ENCODE data around the gene ACY1.

ACY1 gene

GRCh38 chr3:51966016-51966415 lies 17.3 kb upstream of the ACY1 start:
- DNase-seq: no peak

GRCh38 chr3:51966486-51966885 lies 16.8 kb upstream of the ACY1 start:
- DNase-seq: no peak

- DNase-seq: no peak
These were observed 16.4 kb upstream of the ACY1 start for GRCh38 chr3:51966922-51967383.

DNA sequence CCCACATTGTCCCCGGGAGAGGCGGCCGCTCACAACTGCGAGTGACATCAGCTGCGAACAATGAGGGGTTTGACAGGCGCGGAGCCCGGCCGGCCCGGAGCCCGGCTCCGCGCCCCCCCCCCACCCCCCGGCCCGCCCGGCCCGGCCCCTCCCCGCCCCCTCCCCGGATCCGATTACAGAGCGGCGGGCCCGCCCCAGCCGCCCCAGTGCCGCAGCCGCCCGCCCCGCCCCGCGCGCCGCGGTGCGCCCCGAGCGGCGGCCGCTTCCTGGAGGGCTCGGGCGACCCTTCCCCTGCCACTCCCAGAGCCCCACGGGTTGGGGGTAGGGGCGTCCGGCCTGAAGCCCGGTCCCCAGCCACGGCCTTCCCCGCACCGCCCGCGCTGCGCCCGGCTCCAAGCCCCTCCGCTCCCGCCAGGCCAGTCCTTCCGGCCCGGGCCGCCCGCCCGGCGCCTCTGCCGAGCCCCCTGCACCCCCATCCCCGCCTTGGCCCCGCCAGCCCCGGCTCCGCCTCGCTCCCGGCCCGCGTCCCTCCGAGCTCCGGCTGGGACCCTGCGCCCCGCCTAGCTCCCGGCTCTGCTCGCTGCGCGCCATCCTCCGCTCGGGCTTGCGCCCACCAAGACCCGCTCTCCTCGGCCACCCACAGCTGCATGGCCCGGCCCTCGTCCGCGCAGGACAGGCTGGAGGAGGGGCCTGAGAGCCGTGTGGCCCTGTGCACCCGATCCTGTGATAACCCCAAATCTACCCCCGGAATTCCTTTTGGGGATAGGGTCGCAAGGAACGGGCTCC lies 15.8 kb upstream of the ACY1 start, which contains the start of gene PCBP4:
Gene PCBP4, minus strand, starts transcription at position 71 of the 786 bp plus-strand sequence. CDS start 6,214 bp downstream, outside the sequence.
- DNase-seq: peak; percentile 55

- peak; percentile 57 for DNase-seq
These were observed 15.1 kb upstream of the ACY1 start for GRCh38 chr3:51968170-51968775.

DNA sequence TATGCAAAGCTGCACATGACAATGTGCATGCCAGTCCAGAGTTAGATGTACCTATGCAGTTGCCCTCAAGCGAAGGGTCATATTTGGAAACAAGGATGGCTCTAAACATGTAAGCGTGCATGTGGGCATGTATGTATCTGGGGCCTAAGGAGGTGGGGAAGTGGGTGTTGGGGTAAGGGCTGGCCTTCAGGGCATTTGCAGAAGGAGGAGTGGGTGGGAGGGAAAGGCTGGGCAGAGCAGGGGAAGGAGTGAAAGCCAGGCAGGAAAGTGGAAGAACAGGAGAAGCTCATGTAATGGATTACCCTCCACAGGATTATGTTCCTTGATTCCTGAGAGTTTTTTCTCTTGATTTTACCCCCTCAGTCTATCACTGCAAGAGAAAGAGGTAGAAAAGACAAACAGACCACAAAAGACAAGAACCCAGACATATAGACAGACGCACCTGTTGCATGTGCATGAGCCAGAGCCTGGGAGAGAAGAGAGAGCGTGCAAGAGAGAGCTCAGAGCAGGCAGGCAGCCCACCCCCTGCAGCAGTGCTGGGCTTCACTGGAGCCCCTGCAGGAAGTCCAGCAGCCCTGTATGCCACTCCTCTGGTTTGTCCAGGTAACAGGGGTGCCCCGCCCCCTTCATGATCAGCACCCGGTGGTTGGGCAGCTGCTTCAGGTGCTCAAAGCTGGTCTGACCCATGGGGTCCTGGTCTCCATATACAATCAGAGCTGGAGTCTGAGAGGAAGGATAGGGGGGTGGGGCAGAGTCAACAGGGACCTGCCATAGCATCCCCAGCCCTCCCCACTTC lies 14.3 kb upstream of the ACY1 start:
- DNase-seq: no peak

- no peak for DNase-seq
These were observed 13.5 kb upstream of the ACY1 start for GRCh38 chr3:51969841-51970240.

DNA sequence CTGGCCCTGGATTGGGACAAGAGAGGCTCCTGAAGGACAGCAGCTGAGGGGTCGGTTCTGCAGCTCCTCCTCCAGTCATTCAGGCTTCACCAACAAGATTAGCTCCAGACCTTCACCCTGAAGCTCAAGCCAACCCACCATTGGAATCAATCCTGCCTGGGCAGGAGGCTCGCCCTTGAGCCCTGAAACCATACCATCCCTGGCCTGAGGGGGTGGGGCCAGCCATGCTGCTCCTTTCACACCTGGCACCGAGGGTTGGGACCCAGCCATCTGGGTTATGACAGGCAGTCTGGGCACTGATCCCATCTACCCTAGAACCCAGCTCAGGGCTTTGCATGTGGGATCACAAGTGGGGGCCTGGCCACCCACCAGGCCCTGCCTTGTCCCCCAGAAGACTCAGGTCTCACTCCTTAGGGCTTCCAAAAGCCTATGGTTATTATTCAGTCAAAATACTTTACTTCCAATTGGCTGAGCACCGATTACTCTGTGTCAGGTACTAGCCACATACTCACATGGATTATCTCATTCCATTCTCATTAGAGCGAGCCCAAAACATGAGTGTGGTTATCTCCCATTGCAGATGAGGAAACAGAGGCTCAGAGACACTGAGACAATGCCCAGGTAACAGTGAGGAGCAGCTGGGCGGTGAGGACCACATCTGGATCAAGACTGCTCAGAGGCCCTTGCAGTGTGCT lies 12.6 kb upstream of the ACY1 start:
- DNase-seq: no peak

DNA sequence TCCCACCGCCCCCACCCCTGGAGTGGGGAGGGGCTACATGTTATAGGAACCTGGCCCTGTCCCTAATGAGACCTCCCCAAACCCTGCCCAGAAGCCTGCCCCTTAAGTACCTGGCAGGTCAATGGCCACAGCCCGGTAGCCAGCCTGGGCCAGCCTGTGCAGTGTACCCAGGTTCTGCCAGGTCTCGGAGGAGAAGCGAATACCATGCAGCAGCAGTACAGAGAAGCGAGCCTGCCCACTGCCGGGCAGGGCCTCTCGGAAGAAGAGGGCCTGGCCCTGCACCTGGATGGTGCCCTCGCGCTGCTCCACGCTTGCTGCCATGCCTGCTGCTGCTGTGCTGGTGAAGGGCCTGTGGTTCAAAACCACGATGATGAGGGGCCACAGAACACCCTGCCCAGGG lies 12.0 kb upstream of the ACY1 start:
- DNase-seq: no peak

- DNase-seq: no peak
These were observed 8.9 kb upstream of the ACY1 start for GRCh38 chr3:51974277-51974962.

DNA sequence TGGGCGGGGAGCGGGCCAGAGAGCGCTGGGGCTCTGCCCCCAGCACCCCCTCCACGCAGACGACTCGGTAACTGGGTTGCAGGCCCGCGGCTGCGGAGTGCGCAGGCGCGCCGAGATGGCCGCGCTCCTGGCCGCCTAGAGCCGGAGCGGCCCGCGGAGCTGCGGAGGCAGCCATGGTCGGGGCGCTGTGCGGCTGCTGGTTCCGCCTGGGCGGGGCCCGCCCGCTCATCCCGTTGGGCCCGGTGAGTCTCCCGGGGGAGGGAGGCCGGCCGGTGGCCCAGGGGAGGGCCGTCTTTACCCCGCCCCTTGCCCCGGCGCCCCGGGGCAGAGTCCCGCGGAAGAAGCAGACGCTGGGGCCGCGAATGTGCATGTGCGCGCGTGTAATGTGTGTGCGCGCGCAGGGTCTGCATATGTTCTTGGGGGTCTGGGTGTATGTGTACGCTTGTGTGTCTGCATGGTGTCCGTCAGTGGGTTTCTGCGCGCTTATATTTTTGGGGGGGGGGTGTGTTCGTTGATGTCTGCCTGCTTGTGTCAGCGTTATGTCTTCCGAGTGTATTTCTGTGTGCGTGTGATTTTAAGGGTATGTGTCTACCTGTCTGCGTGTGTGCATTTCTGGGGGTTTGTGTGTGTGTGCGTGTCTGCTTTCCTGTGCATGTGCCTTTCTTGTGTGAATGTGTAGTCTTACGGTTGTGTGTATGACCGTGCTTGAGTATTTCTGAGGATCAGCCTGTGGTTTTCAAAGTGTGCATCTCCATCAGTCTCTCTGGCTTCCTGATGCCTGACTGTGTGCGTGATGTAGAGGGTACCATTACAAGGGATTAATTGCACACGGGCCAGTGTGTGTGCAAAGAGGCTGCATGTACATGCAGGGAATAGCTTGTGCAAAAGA lies 8.1 kb upstream of the ACY1 start, which contains the start of gene ABHD14A:
Gene ABHD14A, plus strand, starts transcription at position 102 of the 889 bp plus-strand sequence. Its CDS starts 72 bp downstream, at position 174.
- peak; percentile 60 for DNase-seq

DNA sequence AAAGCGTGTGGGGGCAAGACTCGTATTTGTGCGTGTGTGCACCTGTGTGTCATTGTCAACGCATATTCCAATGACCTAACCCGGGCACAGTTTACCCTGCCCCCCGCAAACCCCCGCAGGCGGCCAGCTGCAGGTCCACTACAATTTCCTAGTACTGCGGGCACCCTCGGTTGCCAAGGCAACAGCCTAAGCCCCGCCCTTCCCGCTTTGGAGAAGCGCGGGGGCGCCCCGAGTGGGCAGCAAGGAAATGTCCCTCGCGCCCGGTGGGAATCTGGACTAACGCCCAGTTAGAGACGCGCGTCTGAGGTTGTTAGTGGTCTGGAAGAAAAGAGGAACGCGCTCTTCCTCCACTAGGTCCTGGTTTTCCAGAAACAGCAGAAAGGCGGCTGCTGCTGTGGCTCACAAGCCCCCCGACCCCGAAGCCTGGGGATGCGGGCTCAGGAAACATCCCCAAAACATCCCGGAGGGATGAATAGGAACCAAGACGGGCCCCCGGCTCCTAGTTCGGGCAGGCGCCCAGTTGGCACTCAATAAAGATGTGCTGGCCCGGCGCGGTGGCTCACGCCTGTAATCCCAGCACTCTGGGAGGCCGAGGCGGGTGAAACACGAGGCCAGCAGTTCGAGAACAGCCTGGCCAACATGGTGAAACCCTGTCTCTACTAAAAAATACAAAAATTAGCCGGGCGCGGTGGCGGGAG lies 7.3 kb upstream of the ACY1 start:
- DNase-seq: peak; percentile 67

- DNase-seq: no peak
These were observed 5.7 kb upstream of the ACY1 start for GRCh38 chr3:51977446-51978142.

- DNase-seq: no peak
These were observed 5.2 kb upstream of the ACY1 start for GRCh38 chr3:51978143-51978502.

DNA sequence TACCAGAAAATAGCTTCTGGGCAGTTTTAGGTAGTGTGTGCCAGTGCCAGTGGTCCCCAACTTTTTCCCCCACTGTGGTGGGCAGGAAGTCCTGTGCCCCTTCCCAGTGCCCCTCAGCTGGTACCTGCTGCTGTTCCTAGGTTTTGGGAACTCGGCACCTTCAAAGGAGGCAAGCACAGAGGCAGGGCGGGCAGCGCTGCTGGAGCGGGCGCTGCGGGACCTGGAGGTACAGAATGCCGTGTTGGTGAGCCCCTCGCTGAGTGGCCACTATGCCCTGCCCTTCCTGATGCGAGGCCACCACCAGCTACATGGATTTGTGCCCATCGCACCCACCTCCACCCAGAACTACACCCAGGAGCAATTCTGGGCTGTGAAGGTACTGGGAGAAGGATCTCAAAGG lies 3.1 kb upstream of the ACY1 start:
- no peak for DNase-seq

DNA sequence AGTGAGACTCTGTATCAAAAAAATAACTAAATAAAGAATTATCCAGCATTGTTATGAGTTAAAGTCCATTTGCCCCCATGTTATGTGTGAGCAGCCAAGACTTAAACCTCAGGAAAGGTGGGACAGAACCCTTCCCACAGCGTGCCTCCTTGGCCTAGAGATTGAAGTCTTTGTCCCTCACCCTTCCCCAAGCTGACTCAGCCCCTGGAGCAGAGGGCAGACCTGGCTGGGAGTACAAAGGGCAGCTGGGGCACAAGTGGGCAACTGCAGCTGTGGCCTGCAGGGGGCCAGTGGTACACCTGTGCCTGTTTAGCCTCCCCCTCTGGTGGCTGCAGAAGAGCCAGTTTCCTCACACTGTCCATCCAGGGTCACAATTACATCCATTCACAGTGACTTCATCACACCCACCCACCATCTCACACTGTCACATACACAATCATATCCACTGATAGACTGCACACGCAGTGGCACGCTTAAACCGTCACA lies 940 bp upstream of the ACY1 start:
- no peak for DNase-seq

DNA sequence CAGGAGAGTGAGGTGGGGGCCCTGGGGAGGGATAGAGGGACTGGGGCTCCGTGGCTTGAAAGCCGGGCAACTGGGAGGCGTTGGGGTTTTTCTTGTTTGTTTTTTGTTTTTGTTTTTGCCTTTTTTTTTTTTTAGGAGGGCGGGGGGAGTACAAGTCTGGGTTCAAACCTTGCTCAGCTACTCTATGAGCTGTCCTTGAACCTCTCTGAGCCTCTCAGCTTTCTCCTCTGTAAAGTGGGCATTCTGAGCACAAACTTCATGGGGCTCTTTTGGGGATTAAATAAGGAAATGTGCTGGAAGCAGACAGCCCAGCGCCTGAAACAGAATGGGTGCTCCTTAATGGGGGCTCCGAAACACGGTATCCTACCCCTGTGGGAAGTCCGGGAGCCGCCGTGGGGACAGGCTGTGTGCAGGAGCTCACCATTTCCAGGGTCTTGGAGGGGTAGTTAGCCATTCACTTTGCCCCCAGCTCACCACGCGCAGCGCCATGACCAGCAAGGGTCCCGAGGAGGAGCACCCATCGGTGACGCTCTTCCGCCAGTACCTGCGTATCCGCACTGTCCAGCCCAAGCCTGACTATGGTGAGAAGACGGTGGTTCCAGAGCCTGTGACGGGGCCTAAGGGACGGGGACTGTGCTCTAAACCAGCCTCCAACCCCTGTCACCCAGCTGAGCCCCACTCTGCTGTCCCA lies 388 bp downstream of the ACY1 start:
- DNase-seq: no peak

DNA sequence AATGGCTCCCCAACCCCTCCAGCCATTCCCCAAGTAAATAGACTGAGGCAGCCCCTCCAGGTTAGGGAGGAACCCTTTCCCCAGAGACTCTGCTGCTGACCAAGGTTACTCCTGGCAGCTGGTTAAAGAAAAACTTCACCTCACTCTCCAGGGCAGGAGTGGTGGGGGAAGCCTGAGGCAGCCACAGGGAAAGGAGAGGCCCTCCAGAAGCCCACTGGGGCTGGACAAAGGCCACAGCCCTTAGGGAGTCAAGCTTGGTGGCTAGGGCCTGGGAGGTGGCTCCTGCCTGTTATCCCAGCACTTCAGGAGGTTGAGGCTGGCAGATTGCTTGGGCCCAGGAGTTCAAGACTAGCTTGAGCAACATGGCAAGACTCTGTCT lies 923 bp downstream of the ACY1 start:
- no peak for DNase-seq

DNA sequence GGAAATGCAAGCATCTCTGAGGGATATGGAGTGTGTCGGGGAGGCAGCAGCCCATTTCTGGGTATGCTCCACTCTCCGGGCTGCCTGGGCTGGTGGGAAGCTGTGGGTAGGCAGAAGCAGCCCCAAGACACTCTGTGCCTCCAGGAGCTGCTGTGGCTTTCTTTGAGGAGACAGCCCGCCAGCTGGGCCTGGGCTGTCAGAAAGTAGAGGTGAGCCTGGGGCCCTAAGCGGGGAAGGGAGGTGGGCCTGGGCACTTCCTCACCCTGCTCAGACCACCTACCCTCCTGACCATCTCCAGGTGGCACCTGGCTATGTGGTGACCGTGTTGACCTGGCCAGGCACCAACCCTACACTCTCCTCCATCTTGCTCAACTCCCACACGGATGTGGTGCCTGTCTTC lies 1.7 kb downstream of the ACY1 start:
- no peak for DNase-seq

Data from fibroblast of upper back skin (primary cell).